Medulla oblongata (tissue), 1 donor: ENCODE measurements around the gene KIAA0319L.
"Not testable (repeated sequence)": the region's sequence is repeated elsewhere in the genome, so short reads cannot be mapped to it uniquely, and the experiment has no call there.

ENCODE experiments used
- DNase-seq: peaks from one replicate; pipeline ENCODE4 v3.0.0-alpha.2; 2015; ENCODE audit errors: extremely low spot score

Gene KIAA0319L

GRCh38 chr1:35557118-35557610 lies at the start of gene KIAA0319L:
TSS of gene KIAA0319L (minus strand) at chr1:35557403. CDS start at chr1:35554491, 2,912 bp downstream.
- peak; percentile 92 for DNase-seq

GRCh38 chr1:35605867-35606182 lies 48.6 kb upstream of the KIAA0319L start:
- DNase-seq = no peak

- DNase-seq = no peak
These were observed 48.1 kb upstream of the KIAA0319L start for GRCh38 chr1:35605071-35605866.

- no peak for DNase-seq
These were observed 46.7 kb upstream of the KIAA0319L start for GRCh38 chr1:35603941-35604340.

- peak; percentile 78 for DNase-seq
These were observed 46.3 kb upstream of the KIAA0319L start for GRCh38 chr1:35603468-35603867.

GRCh38 chr1:35600593-35600992 lies 43.4 kb upstream of the KIAA0319L start:
- DNase-seq = no peak

GRCh38 chr1:35599411-35599810 lies 42.2 kb upstream of the KIAA0319L start:
- DNase-seq = no peak

- no peak for DNase-seq
These were observed 41.7 kb upstream of the KIAA0319L start for GRCh38 chr1:35598895-35599294.

- DNase-seq = no peak
These were observed 40.7 kb upstream of the KIAA0319L start for GRCh38 chr1:35597870-35598269.

GRCh38 chr1:35595684-35596083 lies 38.5 kb upstream of the KIAA0319L start:
- no peak for DNase-seq

GRCh38 chr1:35594005-35594760 lies 37.0 kb upstream of the KIAA0319L start:
- no peak for DNase-seq

- no peak for DNase-seq
These were observed 36.0 kb upstream of the KIAA0319L start for GRCh38 chr1:35592991-35593769.

- no peak for DNase-seq
These were observed 34.0 kb upstream of the KIAA0319L start for GRCh38 chr1:35591211-35591610.

GRCh38 chr1:35590476-35591040 lies 33.4 kb upstream of the KIAA0319L start:
- DNase-seq = no peak

GRCh38 chr1:35589516-35590427 lies 32.6 kb upstream of the KIAA0319L start:
- no peak for DNase-seq

- DNase-seq = no peak
These were observed 31.2 kb upstream of the KIAA0319L start for GRCh38 chr1:35588197-35588910.

- no peak for DNase-seq
These were observed 30.5 kb upstream of the KIAA0319L start for GRCh38 chr1:35587736-35588135.

- no peak for DNase-seq
These were observed 29.6 kb upstream of the KIAA0319L start for GRCh38 chr1:35586808-35587207.

- not testable (repeated sequence) for DNase-seq
These were observed 28.6 kb upstream of the KIAA0319L start for GRCh38 chr1:35585805-35586204.

- DNase-seq = no peak
These were observed 28.1 kb upstream of the KIAA0319L start for GRCh38 chr1:35585281-35585680.
